Measurements from ENCODE around the gene PNKP. TPM values are rescaled to one million over a fixed set of nuclear protein-coding genes. Genes with fewer than 3 reads are reported as not detected.

PNKP gene
- total RNA-seq, 1 experiment from 2014 or later: 146 TPM

DNA sequence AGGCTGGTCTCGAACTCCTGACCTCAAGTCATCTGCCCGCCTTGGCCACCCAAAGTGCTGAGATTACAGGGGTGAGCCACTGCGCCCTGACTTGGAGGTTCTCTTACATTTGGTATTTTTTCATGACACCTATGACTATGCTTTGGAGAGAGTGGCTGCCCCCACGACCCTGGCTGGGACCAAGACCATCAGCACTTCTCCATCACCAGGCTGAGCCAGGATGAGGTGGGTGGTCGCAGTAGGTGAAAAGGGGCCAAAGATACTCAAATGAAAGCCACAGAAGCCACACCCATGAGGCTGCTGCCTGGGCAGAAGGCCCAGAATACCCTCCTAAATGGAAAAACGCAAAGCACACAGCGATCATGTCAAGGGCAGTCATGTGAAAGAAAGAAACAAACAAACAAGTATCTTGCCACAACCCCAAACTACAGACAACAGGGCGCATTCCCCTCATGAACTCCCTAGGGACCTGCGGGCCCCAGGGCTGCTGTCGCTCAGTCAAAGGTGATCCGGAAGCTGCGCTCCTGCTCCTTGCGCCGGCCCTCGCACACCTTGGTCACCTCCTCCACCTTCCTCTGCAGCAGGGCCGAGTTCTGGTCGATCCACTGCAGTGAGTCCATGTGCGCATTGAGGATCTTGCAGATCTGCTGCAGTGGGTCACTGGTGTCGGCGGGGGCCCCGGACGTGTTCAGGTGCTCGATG is 40.5 kb upstream of the PNKP start (continued):
- TF ChIP-seq, protein P1, sequence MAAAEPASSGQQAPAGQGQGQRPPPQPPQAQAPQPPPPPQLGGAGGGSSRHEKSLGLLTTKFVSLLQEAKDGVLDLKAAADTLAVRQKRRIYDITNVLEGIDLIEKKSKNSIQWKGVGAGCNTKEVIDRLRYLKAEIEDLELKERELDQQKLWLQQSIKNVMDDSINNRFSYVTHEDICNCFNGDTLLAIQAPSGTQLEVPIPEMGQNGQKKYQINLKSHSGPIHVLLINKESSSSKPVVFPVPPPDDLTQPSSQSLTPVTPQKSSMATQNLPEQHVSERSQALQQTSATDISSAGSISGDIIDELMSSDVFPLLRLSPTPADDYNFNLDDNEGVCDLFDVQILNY (CRISPR knock-in tag; IDR thresholded peaks at IDR 0.05): no peak

- DNase-seq (ENCODE audit: low spot score): no peak
- H3K27me3 Mint-ChIP-seq (ENCODE audit: low read depth): no peaks in the 10 kb centered on the region
- peak overlapping the region; percentile 75 for H3K27ac Mint-ChIP-seq
- H3K4me1 Mint-ChIP-seq: peaks cover 20% of the 10 kb centered on the region
- H3K9me3 Mint-ChIP-seq: no peaks in the 10 kb centered on the region
- TF ChIP-seq TP53 (CRISPR knock-in tag; IDR thresholded peaks at IDR 0.05) (no peak), GABPB1 (CRISPR knock-in tag; IDR thresholded peaks at IDR 0.05) (no peak)
- H3K4me3 Mint-ChIP-seq: no peak overlapping the region; the same call in 1 of the 2 replicates
- no peak for ATAC-seq
- H3K36me3 Mint-ChIP-seq: peaks cover 45% of the 10 kb centered on the region
- CTCF ChIA-PET: interaction anchor here (0.8 to 0.9 kb wide), 2 partner anchors 16 to 44 kb away, joined by 3 to 5 read pairs; no protein-coding TSS in a partner anchor
- POLR2A ChIA-PET: interaction anchor here (0.6 to 0.8 kb wide), 2 partner anchors 14 to 48 kb away, joined by 4 read pairs; no protein-coding TSS in a partner anchor
Measured at GRCh38 chr19:49906879-49907564, 39.6 kb upstream of the PNKP start.

- H3K4me3 Mint-ChIP-seq: no peak overlapping the region
- ChIA-PET CTCF (no interaction called here), POLR2A (no interaction called here)
- TF ChIP-seq NFE2L1 (CRISPR knock-in tag; IDR thresholded peaks at IDR 0.05): no peak
- H3K4me1 Mint-ChIP-seq: peaks cover 20% of the 10 kb centered on the region
- no peak for DNase-seq (ENCODE audit: low spot score)
- no peak for ATAC-seq
- H3K36me3 Mint-ChIP-seq: peaks cover 29% of the 10 kb centered on the region
- H3K27ac Mint-ChIP-seq: no peak overlapping the region
- H3K9me3 Mint-ChIP-seq: no peaks in the 10 kb centered on the region
- no peaks in the 10 kb centered on the region for H3K27me3 Mint-ChIP-seq (ENCODE audit: low read depth)
Measured at GRCh38 chr19:49904136-49904535, 36.8 kb upstream of the PNKP start.

DNA sequence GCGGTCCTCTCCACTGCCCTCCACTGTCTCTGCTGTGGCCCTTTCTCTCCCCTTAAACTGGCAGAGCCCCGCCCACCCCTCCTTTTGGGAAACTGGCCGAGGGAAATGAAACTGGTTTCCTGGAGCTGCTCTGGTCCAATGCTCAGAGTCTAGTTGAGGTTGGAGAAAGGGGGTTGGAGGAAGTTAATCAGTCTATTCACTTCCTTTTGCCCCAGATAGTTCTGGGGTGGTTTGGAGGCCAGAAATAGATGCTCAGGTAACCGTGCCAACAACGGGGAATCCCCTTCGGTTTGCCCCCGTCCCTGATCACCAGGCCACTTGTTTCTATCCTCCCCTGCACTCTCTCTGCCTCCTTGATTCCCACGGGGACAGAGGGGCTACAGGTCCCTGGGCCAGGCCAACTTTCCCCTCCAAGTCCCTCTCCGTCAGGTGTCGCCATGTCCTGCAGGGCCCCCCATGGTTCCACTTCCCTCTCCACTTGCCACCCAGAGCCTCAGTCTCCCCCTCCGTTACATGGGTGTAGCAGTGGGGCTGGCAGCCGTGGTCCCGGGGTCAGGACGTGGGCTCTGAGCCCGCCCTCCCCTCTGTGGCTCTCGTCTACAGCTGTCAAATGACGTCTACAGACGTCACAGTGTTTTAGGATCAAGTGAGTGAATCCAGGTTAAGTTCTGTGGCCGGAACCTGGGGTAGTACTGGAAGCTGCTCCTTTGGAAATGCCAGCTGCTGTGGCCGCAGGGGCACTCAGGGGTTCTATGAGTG is 29.7 kb upstream of the PNKP start, which contains the start of gene IL4I1:
TSS of gene IL4I1 (minus strand) at position 25 of the 759 bp plus-strand sequence. CDS start 727 bp downstream, outside the sequence.
- Mint-ChIP-seq H3K27ac (no peak within 1 kb of the TSS), H3K4me3 (no peak within 1 kb of the TSS), H3K36me3 (no peaks in the 10 kb centered on the region), H3K27me3 (ENCODE audit: low read depth) (peaks cover 23% of the 10 kb centered on the region), H3K9me3 (no peaks in the 10 kb centered on the region), H3K4me1 (peaks cover 4% of the 10 kb centered on the region)
- TF ChIP-seq SMAD4 (CRISPR knock-in tag; IDR thresholded peaks at IDR 0.05): no peak
- TF ChIP-seq ZNF232 (CRISPR knock-in tag; IDR thresholded peaks at IDR 0.05): no peak
- no peak for TF ChIP-seq MXD4 (CRISPR knock-in tag; IDR thresholded peaks at IDR 0.05; ENCODE audit: borderline replicate concordance)
- POLR2A ChIA-PET: no interaction called here
- DNase-seq (ENCODE audit: low spot score): no peak
- CTCF ChIA-PET: no interaction called here
- ATAC-seq: peak; percentile 27; the same call in 1 of the 2 replicates

DNA sequence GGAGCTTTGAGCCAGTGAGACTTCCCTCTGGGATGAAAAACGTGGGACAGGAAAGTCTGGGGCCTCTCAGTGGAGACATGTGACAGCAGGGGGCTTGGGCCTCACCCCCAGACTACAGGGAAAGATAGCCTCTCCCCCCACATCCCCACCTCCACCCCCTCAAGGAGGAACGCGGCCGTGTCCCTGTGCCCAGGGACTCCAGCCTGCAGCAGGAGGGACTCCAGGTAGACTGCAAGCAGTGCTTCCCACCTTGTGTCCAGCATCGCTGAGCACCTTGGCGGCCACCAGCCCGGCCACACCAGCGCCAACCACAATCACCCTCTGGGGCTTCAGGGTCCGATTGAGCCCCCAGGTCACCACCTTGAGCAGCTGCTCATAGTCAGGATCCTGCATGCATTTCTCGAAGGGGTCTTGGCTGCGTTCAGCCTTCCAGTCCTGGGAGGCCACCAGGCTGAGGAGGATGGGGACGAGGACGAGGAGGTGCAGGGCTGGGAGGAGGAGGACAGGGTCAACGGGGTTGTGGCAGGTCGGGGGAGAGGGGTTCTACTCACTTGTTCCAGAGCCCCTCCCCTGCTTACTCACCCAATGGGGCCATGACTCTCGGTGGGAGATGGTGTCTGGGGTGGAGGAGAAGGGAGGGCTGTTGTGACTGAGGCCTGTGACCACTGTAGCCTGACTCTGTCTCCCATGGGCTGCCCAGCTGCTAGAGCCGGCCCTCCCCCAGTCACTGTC is 28.4 kb upstream of the PNKP start:
- CTCF ChIA-PET: interaction anchor here (1.5 kb wide), 1 partner anchor 88 kb away, joined by 4 read pairs; no protein-coding TSS in a partner anchor
- POLR2A ChIA-PET: interaction anchor here (1.6 kb wide), 1 partner anchor 19 kb away, joined by 4 read pairs; the partner anchor contains the start of genes AKT1S1 and TBC1D17
- H3K36me3 Mint-ChIP-seq: no peaks in the 10 kb centered on the region
- H3K4me1 Mint-ChIP-seq: peaks cover 15% of the 10 kb centered on the region
- no peak overlapping the region for H3K4me3 Mint-ChIP-seq
- ATAC-seq (no peak), DNase-seq (ENCODE audit: low spot score) (no peak)
- H3K27me3 Mint-ChIP-seq (ENCODE audit: low read depth): peaks cover 35% of the 10 kb centered on the region
- H3K9me3 Mint-ChIP-seq: no peaks in the 10 kb centered on the region
- H3K27ac Mint-ChIP-seq: no peak overlapping the region
- TF ChIP-seq ATF6 (CRISPR knock-in tag; IDR thresholded peaks at IDR 0.05): no peak
- no peak for TF ChIP-seq ZNF121 (CRISPR knock-in tag; IDR thresholded peaks at IDR 0.05)
- TF ChIP-seq ZNF416 (CRISPR knock-in tag; IDR thresholded peaks at IDR 0.05): no peak
- no peak for TF ChIP-seq ZNF219 (CRISPR knock-in tag; IDR thresholded peaks at IDR 0.05; ENCODE audit: borderline replicate concordance)
